ENCODE results near the gene LCLAT1.

DNA sequence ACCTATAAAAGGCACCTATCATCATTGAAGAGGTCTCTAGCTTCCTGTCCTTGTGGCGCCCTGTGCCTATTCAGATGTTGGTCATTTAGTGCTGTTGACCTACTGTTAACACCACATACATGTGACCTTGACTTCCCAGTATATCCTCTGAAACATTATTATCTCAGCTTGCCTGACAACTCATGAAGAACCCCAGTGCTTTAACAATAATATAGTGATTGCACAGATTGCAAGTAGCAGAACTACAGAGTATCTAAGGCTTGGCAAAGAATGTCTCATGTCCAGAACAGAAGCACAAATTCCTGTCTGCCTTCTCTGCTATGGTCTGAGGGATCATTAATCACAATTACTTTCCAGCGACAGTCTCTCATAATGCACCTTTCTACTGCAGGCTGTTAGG lies 165.3 kb downstream of the LCLAT1 start:
- TF ChIP-seq, protein P1, sequence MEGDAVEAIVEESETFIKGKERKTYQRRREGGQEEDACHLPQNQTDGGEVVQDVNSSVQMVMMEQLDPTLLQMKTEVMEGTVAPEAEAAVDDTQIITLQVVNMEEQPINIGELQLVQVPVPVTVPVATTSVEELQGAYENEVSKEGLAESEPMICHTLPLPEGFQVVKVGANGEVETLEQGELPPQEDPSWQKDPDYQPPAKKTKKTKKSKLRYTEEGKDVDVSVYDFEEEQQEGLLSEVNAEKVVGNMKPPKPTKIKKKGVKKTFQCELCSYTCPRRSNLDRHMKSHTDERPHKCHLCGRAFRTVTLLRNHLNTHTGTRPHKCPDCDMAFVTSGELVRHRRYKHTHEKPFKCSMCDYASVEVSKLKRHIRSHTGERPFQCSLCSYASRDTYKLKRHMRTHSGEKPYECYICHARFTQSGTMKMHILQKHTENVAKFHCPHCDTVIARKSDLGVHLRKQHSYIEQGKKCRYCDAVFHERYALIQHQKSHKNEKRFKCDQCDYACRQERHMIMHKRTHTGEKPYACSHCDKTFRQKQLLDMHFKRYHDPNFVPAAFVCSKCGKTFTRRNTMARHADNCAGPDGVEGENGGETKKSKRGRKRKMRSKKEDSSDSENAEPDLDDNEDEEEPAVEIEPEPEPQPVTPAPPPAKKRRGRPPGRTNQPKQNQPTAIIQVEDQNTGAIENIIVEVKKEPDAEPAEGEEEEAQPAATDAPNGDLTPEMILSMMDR (IDR thresholded peaks at IDR 0.05): no peak
- no peak for TF ChIP-seq POLR2A (IDR thresholded peaks at IDR 0.05)

All from adrenal gland (tissue), 5 donors.